ENCODE results near the gene CANX.

CANX gene

DNA sequence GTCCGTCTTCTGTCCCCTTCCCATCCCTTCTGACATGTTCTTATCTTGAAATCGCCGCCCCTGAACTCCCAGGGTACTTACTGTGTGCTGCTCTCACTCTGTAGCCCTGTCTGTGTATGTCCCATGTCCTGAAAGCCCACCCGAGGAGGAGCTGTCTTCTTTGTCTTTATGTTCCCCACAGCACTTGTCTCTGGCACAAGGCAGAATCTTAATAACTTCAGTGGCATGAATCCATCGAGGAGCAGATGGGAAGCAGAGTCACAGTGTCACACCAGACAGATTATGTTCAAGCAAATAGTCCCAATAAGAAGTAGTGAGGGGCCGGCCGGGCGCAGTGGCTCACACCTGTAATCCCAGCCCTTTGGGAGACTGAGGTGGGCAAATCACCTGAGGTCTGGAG lies 65.3 kb downstream of the CANX start:
- peaks cover 24% of the 10 kb centered on the region for H4K20me1 ChIP-seq (ENCODE audit: control insufficient read depth, insufficient read depth, low read depth, low read length)
- H3K36me3 ChIP-seq (ENCODE audit: control insufficient read depth, low read length), result peaks cover 47% of the 10 kb centered on the region
- no peaks in the 10 kb centered on the region for H3K27me3 ChIP-seq (ENCODE audit: control insufficient read depth, low read length)
- H3K79me2 ChIP-seq (ENCODE audit: control insufficient read depth, low read length), result peaks cover 92% of the 10 kb centered on the region
- peaks cover 40% of the 10 kb centered on the region for H3K4me1 ChIP-seq (ENCODE audit: control insufficient read depth, low read length)
- no peaks in the 10 kb centered on the region for H3K9me3 ChIP-seq (ENCODE audit: control insufficient read depth, insufficient read depth, low read length)
- H3K27ac ChIP-seq (ENCODE audit: low read depth, low read length), result no peak overlapping the region
- H3K9me2 ChIP-seq (replicated peaks; ENCODE audit: control insufficient read depth, low read length), result no peaks in the 10 kb centered on the region
- H3F3A ChIP-seq (ENCODE audit: control insufficient read depth, insufficient read depth), result peaks cover 15% of the 10 kb centered on the region
- TF ChIP-seq EZH2phosphoT487 (IDR thresholded peaks at IDR 0.05; ENCODE audit: borderline replicate concordance, low read length) (no peak), CTCF (IDR thresholded peaks at IDR 0.05; ENCODE audit: low read depth, low read length, poor library complexity, severe bottlenecking) (no peak)
- H3K4me2 ChIP-seq (ENCODE audit: low read length), result no peak overlapping the region
- no peak overlapping the region for H3K4me3 ChIP-seq (ENCODE audit: low read length)

DNA sequence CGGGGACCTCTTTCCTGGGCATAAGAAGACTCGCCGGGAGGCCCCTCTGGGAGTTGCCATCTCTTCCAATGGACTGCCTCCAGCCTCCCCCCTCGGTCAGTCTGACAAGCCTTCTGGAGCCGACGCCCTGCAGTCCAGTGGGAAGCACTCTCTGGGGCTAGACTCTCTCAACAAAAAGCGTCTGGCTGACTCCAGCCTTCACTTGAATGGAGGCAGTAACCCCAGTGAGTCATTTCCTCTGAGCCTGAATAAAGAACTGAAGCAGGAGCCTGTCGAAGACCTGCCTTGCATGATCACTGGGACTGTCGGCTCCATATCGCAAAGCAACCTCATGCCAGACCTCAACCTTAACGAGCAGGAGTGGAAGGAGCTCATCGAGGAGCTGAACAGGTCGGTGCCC lies 66.6 kb downstream of the CANX start:
- Histone ChIP-seq H3K27me3 (ENCODE audit: control insufficient read depth, low read length) (no peaks in the 10 kb centered on the region), H3K9me2 (replicated peaks; ENCODE audit: control insufficient read depth, low read length) (no peaks in the 10 kb centered on the region), H3K27ac (ENCODE audit: low read depth, low read length) (no peak overlapping the region), H3K36me3 (ENCODE audit: control insufficient read depth, low read length) (peaks cover 58% of the 10 kb centered on the region), H3K4me3 (ENCODE audit: low read length) (no peak overlapping the region), H3K4me1 (ENCODE audit: control insufficient read depth, low read length) (peaks cover 29% of the 10 kb centered on the region), H3F3A (ENCODE audit: control insufficient read depth, insufficient read depth) (peaks cover 12% of the 10 kb centered on the region), H3K9me3 (ENCODE audit: control insufficient read depth, insufficient read depth, low read length) (no peaks in the 10 kb centered on the region), H4K20me1 (ENCODE audit: control insufficient read depth, insufficient read depth, low read depth, low read length) (peaks cover 20% of the 10 kb centered on the region), H3K4me2 (ENCODE audit: low read length) (no peak overlapping the region), H3K79me2 (ENCODE audit: control insufficient read depth, low read length) (peaks cover 79% of the 10 kb centered on the region)
- no peak for TF ChIP-seq CTCF (IDR thresholded peaks at IDR 0.05; ENCODE audit: low read depth, low read length, poor library complexity, severe bottlenecking)
- TF ChIP-seq EZH2phosphoT487 (IDR thresholded peaks at IDR 0.05; ENCODE audit: borderline replicate concordance, low read length), result no peak

DNA sequence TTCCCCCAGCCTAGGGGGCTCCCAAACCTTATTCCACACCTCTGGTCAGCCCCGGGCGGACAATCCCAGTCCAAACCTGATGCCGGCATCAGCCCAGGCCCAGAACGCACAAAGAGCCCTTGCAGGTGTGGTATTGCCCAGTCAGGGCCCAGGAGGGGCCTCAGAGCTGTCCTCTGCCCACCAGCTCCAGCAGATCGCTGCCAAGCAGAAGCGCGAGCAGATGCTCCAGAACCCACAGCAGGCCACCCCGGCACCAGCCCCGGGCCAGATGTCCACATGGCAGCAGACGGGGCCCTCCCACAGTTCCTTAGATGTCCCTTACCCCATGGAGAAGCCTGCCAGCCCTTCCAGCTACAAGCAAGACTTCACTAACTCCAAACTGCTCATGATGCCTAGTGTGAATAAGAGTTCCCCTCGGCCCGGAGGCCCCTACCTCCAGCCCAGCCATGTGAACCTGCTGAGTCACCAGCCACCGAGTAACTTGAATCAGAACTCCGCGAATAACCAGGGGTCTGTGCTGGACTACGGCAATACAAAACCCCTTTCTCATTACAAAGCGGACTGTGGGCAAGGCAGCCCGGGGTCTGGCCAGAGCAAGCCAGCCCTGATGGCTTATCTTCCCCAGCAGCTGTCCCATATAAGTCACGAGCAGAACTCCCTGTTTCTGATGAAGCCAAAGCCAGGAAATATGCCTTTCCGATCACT lies 67.4 kb downstream of the CANX start:
- no peak overlapping the region for H3K4me3 ChIP-seq (ENCODE audit: low read length)
- H3F3A ChIP-seq (ENCODE audit: control insufficient read depth, insufficient read depth), result peaks cover 12% of the 10 kb centered on the region
- no peaks in the 10 kb centered on the region for H3K27me3 ChIP-seq (ENCODE audit: control insufficient read depth, low read length)
- no peak overlapping the region for H3K4me2 ChIP-seq (ENCODE audit: low read length)
- H3K36me3 ChIP-seq (ENCODE audit: control insufficient read depth, low read length), result peaks cover 66% of the 10 kb centered on the region
- peaks cover 25% of the 10 kb centered on the region for H3K4me1 ChIP-seq (ENCODE audit: control insufficient read depth, low read length)
- no peak for TF ChIP-seq EZH2phosphoT487 (IDR thresholded peaks at IDR 0.05; ENCODE audit: borderline replicate concordance, low read length)
- no peak for TF ChIP-seq CTCF (IDR thresholded peaks at IDR 0.05; ENCODE audit: low read depth, low read length, poor library complexity, severe bottlenecking)
- H4K20me1 ChIP-seq (ENCODE audit: control insufficient read depth, insufficient read depth, low read depth, low read length), result peaks cover 20% of the 10 kb centered on the region
- H3K79me2 ChIP-seq (ENCODE audit: control insufficient read depth, low read length), result peaks cover 74% of the 10 kb centered on the region
- no peaks in the 10 kb centered on the region for H3K9me2 ChIP-seq (replicated peaks; ENCODE audit: control insufficient read depth, low read length)
- H3K9me3 ChIP-seq (ENCODE audit: control insufficient read depth, insufficient read depth, low read length), result no peaks in the 10 kb centered on the region
- H3K27ac ChIP-seq (ENCODE audit: low read depth, low read length), result no peak overlapping the region
